IPS-NIHi11 (cell line): Measurements from ENCODE around the gene DOK3.

ENCODE experiments used
- DNase-seq: peaks from one replicate; pipeline ENCODE4 v3.0.0; 2012; ENCODE audit warnings: mixed read lengths, low spot score

Gene DOK3

GRCh38 chr5:177512736-177513380, 3.2 kb upstream of the DOK3 start:
- DNase-seq: no peak

- no peak for DNase-seq
These were observed 2.4 kb upstream of the DOK3 start for GRCh38 chr5:177511796-177512675.

- no peak for DNase-seq
These were observed 1.6 kb upstream of the DOK3 start for GRCh38 chr5:177511181-177511580.

- DNase-seq: no peak
These were observed 984 bp upstream of the DOK3 start for GRCh38 chr5:177510567-177511053.

- no peak for DNase-seq
These were observed 453 bp upstream of the DOK3 start for GRCh38 chr5:177509991-177510566.

- no peak for DNase-seq
These were observed 789 bp downstream of the DOK3 start for GRCh38 chr5:177508837-177509236.

- DNase-seq: no peak
These were observed 1.4 kb downstream of the DOK3 start for GRCh38 chr5:177508221-177508611.

GRCh38 chr5:177507596-177508220, 1.9 kb downstream of the DOK3 start:
- DNase-seq: no peak

GRCh38 chr5:177507165-177507564, 2.5 kb downstream of the DOK3 start:
- no peak for DNase-seq

GRCh38 chr5:177505075-177505474, 4.6 kb downstream of the DOK3 start:
- no peak for DNase-seq

- no peak for DNase-seq
These were observed 5.3 kb downstream of the DOK3 start for GRCh38 chr5:177504086-177505056.

- no peak for DNase-seq
These were observed 6.1 kb downstream of the DOK3 start for GRCh38 chr5:177503351-177504085.

GRCh38 chr5:177502886-177503285, 6.7 kb downstream of the DOK3 start:
- DNase-seq: no peak

- no peak for DNase-seq
These were observed 7.5 kb downstream of the DOK3 start for GRCh38 chr5:177501874-177502678.

GRCh38 chr5:177500685-177501522, 8.7 kb downstream of the DOK3 start:
- peak; percentile 85 for DNase-seq

- DNase-seq: no peak
These were observed 9.8 kb downstream of the DOK3 start for GRCh38 chr5:177499842-177500241.

- no peak for DNase-seq
These were observed 11.4 kb downstream of the DOK3 start for GRCh38 chr5:177498013-177498787.
